ENCODE data around the gene TGM6.

- TF ChIP-seq BACH2 (CRISPR knock-in tag; IDR thresholded peaks at IDR 0.05; ENCODE audit: borderline replicate concordance): no peak
- TF ChIP-seq ARNTL (CRISPR knock-in tag; IDR thresholded peaks at IDR 0.05; ENCODE audit: borderline replicate concordance, low read depth): no peak
- no peak for TF ChIP-seq PATZ1 (CRISPR knock-in tag; IDR thresholded peaks at IDR 0.05; ENCODE audit: borderline replicate concordance)
Observed at GRCh38 chr20:2349801-2350200, 30.9 kb upstream of the TGM6 start.

Measured in SK-N-SH treated with all-trans-retinoic acid at 6 μM for 48 hours (cell line).